Measurements from ENCODE around the gene PSENEN.

DNA sequence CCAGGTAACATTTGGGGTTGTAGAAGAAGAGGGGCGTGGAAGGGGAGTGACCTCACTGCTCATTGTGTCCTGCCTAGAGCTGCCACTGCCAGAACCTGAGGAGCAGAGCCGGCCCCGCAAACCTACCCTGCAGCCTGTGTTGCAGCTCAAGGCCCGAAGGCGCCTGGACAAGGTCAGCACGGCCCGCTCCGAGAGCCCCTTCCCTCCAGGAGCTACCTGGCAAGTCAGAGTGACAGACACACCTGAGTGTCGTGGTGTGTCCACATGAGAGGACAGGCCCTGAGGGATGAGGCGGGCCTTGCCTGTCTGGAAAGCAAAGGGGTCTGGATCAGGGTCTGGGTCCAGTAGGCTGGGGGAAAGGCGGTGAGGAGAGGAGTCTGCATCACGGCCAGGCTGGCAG lies 20.9 kb upstream of the PSENEN start:
- TF ChIP-seq CTCF (conservative IDR thresholded peaks at IDR 0.05 in 1 of 2, IDR thresholded peaks at IDR 0.05 in 1 of 2; ENCODE audit: low read depth in 1 of 2, low read length in 2 of 2) (no peak), EZH2 (IDR thresholded peaks at IDR 0.05; ENCODE audit: low read length, missing control alignments) (no peak)

Data from fibroblast of lung (primary cell).